AG09319 (cell line): Measurements from ENCODE around the gene IPO4.
A peak's percentile ranks its signal among the peaks of the same experiment; 100 is the strongest.
"Not testable (repeated sequence)": the region's sequence is repeated elsewhere in the genome, so short reads cannot be mapped to it uniquely, and the experiment has no call there.

Experiments used
- DNase-seq: peaks from one replicate; pipeline ENCODE4 v3.0.0-alpha.2; 2010; ENCODE audit warnings: low read depth; ENCODE audit errors: extremely low read depth
- TF ChIP-seq, protein P1 (sequence below): IDR thresholded peaks from 2 replicates; pipeline ENCODE4 v1.5.1; 2011; ENCODE audit warnings: low read depth, mild to moderate bottlenecking, inconsistent platforms, low read length, moderate library complexity

IPO4 gene

DNA sequence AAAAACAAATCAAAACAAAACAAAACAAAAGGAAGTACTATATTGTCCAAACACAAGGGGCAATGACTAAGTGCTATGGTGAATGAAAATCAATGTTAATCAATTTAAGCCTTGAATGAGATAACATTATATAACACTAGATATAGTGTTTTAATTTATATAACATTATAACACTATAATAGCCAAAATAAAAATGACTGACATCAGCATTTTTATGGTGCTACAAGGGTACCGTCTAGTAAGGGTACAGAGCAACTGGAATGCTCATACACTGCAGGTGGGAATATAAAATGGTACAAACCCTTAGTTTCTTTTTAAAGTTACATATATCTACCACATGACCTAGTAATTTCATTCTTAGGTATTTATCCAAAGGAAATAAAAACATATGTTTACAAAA lies 37.9 kb upstream of the IPO4 start:
- TF ChIP-seq, protein P1, sequence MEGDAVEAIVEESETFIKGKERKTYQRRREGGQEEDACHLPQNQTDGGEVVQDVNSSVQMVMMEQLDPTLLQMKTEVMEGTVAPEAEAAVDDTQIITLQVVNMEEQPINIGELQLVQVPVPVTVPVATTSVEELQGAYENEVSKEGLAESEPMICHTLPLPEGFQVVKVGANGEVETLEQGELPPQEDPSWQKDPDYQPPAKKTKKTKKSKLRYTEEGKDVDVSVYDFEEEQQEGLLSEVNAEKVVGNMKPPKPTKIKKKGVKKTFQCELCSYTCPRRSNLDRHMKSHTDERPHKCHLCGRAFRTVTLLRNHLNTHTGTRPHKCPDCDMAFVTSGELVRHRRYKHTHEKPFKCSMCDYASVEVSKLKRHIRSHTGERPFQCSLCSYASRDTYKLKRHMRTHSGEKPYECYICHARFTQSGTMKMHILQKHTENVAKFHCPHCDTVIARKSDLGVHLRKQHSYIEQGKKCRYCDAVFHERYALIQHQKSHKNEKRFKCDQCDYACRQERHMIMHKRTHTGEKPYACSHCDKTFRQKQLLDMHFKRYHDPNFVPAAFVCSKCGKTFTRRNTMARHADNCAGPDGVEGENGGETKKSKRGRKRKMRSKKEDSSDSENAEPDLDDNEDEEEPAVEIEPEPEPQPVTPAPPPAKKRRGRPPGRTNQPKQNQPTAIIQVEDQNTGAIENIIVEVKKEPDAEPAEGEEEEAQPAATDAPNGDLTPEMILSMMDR, result no peak
- no peak for DNase-seq

DNA sequence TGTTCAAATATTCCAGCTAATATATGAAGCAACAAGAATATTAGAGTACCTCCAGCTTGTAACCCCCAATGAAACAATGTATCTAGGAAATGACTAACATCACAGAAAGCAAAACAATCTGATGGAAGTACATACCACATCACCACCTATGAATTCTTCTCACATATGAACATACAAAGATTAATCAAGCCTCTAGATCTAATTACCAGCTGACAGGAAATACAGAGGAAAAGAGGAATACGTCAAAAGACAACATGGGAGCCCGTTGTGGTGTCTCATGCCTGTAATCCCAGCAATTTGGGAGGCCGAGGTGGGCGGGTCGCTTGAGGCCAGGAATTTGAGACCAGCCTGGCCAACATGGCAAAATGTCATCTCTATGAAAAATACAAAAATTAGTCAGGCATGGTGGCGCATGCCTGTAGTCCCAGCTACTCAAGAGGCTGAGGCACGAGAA lies 36.0 kb upstream of the IPO4 start:
- DNase-seq, result no peak
- TF ChIP-seq, protein P1, result no peak

DNA sequence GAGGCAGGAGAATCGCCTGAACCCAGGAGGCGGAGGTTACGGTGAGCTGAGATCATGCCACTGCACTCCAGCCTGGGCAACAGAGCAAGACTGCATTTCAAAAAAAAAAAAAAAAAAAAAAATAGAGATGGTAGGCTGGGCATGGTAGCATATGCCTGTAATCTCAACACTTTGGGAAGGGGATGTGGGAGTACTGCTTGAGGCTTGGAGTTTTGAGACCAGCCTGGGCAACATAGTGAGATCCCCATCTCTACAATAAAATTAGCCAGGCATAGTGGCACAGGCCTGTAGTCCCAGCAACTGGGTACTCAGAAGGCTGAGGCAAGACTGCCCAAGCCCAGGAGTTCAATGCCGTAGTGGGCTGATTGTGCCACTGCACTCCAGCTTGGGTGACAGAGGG lies 34.4 kb upstream of the IPO4 start:
- not testable (repeated sequence) for DNase-seq

DNA sequence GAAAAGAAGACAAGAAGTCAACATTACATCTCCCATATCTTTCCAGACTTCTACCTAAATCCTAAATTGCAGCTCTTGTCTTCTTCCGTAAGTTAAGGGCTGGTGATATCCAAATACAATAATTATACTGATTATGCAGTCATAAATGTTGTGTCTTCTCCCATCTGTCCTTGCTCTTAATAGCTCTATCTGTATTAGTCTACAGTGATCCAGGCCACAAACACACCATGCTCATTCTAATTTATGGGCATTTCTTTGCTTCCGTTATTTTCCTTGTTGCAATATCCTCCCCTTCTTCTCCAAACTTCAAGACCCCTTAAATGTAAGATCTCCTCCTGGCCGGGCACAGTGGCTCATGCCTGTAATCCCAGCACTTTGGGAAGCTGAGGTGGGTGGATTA lies 30.9 kb upstream of the IPO4 start:
- no peak for DNase-seq
- TF ChIP-seq, protein P1, result no peak

DNA sequence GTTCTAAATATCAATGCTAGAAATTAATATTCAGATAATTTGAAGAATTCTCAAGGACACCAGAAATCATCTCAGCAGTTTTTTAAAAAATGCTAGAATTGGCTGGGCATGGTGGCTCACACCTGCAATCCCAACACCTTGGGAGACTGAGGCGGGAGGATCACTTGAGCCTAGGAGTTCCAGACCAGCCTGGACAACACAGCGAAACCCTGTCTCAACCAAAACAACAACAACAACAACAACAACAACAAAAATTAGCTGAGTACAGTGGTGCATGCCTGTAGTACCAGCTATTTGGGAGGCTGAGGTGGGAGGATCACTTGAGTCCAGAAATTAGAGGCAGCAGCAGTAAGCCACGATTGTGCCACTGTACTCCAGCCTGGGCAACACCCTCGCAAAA lies 30.5 kb upstream of the IPO4 start:
- no peak for DNase-seq
- TF ChIP-seq, protein P1, result no peak

DNA sequence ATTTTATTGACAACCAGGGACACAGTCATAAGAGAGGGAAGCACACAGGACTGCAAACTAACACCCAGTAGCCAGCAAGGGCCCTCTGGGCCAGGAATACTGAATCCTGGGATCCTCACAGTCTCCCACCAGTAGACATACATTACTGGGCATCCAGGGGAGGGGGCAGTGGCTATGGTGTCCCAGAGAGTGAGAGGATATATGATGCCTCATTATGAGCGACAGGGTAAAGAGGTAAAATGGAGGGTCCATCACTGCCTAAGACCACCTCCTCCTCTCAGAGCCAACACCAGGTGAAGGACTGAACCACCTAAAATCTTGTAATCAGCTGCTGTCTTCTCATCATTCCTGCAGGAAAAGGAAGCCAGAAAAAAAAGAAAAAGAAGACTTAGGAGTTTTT lies 28.3 kb upstream of the IPO4 start:
- not testable (repeated sequence) for DNase-seq

DNA sequence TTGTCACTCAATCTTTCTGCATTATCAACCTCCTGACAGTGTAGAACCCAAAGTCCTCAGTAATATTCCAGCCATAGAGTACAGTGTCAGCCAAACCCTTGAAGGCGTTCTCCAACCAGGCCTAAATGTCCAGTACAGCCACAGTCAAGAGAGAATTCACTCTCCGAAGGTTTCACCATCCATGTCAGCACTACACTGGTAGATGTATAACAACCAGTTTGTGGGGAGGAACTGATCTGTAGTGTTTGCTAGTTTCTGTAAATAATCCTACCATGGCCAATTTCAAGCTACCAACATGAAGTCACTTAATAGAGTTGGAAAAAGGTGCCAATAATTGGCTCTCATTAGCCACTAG lies 27.7 kb upstream of the IPO4 start:
- TF ChIP-seq, protein P1, result no peak
- DNase-seq, result no peak

DNA sequence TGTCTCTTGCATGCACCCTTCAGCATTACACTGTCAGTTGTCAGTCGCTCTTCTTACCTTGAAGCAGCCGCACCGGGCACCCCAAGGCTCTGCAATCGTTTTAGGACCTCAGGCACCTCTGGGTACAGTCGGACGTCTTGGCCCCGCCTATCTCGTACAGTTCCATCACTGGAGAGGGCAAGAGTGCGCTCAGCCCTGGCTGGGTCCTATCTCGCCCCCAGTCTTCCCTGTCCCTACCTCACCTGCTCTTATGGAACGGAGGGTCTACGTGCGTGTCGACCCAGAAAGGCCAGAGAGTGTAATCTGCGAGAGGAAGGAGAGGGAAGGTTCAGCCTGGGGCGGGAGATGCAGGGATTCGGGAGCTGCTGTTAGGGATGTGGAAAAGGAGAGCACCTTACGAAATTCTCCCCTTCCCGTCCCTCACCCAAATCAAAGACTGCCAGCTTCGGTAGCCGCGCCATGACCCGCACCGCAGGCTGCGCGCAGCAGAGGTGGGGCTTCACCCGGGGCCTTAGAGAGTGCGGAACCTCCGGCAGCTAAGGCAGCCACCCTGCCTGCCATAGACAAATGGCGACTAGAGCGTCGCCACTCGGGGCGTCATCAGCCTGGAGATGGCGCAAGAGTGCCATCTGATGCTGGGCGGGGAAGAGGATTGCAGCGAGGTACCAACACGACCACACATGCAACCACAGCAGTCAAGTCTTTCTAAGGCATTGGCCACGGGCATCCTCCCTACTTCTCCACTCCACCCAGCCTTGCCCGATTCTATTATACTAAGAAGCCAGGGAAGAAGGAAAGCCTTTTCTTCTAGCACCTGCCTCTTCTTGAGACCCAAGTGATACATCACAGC lies 27.1 kb upstream of the IPO4 start, which contains the start of gene MDP1:
Gene MDP1, minus strand, starts transcription at position 572 of the 850 bp plus-strand sequence. Its CDS starts 111 bp downstream, at position 461.
- peak; percentile 67 for DNase-seq
- TF ChIP-seq, protein P1, result peak; percentile 51
